ENCODE results near the gene SPAG16.
"Not testable (repeated sequence)": the region's sequence is repeated elsewhere in the genome, so short reads cannot be mapped to it uniquely, and the experiment has no call there.

Gene SPAG16

GRCh38 chr2:213274143-213274542 is 10.1 kb upstream of the SPAG16 start:
- no peak for DNase-seq

- DNase-seq, result no peak
Observed at GRCh38 chr2:213275265-213275664, 9.0 kb upstream of the SPAG16 start.

- DNase-seq, result not testable (repeated sequence)
Observed at GRCh38 chr2:213277134-213277533, 7.1 kb upstream of the SPAG16 start.

DNA sequence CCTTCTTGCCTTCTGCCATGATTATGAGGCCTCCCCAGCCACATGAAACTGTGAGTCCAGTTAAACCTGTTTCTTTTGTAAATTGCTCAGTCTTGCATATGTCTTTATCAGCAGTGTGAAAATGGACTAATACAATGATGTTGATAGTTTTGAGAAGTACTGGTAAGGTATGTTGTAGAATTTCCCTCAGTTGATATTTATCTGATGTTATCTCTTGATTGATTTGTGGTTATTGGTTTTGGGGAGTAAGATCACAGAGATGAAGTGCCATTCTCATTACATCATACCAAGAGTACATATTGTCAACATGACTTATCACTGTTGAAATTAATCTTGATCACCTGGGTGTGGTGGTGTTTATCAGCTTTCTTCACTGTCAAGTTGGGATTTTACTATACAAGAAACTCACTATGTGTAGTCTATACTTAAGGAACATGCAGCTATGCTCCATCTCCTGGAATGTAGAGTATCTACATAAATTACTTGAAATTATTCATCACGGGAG is 5.1 kb upstream of the SPAG16 start:
- DNase-seq, result no peak

- DNase-seq, result no peak
Observed at GRCh38 chr2:213279971-213280370, 4.3 kb upstream of the SPAG16 start.

GRCh38 chr2:213281156-213281555 is 3.1 kb upstream of the SPAG16 start:
- no peak for DNase-seq

- DNase-seq, result no peak
Observed at GRCh38 chr2:213285404-213285803, 1.1 kb downstream of the SPAG16 start.

- no peak for DNase-seq
Observed at GRCh38 chr2:213286161-213286560, 1.9 kb downstream of the SPAG16 start.

DNA sequence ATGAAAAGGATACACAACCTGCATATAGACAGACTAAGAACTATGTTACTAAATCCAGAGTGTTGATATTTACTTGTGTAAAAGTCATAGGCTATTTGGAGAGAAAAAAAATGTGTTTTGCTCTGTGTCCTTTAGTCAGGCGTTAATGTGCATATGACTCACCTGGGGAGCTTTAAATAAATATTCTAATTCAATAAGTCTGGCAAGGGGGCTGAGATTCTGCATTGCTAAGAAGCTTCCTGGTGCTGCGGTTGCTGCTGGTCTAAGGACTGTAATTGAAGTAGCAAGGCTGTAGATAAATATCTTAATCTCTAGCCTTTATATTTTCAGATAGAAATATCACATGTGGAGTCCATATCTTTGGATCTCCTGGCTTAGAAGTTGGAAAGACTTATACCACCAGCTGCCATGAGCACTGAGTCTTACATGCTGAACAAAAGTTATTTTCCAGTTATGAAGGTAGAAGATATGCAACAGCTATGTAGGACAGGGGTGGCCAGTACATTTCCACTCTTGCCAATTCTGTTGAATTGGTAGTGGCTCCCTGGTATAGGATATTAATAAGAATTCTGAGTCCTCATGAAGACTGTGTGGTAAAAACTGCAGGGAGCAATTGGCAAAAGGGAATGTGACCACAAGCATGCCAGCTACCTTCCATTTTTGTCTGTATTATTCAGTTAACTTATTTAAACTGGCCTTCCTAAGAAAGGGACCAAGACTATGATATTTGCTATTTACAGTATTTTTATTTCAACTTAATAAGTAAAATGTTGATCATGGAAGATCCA is 4.8 kb downstream of the SPAG16 start:
- DNase-seq, result no peak

DNA sequence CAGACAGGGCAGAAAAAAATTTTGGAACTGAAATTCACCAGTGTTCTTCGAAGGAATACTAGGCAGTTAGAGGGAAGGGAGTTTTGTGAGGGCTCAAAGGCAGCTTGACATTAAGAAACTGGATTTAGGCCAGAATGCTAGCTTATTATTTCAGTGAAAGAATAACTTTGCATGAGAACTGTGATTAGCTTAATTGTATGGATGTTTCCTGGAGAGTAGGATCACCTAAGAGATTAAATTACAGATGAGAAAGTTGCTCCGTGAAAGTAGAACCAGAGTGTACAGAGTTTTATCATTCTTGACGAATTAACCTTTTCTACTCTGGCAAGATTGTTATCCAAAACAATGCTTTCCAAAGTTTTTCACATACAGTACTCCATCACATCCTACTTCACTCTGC is 6.2 kb downstream of the SPAG16 start:
- no peak for DNase-seq

- no peak for DNase-seq
Observed at GRCh38 chr2:213296270-213296669, 12.0 kb downstream of the SPAG16 start.

DNA sequence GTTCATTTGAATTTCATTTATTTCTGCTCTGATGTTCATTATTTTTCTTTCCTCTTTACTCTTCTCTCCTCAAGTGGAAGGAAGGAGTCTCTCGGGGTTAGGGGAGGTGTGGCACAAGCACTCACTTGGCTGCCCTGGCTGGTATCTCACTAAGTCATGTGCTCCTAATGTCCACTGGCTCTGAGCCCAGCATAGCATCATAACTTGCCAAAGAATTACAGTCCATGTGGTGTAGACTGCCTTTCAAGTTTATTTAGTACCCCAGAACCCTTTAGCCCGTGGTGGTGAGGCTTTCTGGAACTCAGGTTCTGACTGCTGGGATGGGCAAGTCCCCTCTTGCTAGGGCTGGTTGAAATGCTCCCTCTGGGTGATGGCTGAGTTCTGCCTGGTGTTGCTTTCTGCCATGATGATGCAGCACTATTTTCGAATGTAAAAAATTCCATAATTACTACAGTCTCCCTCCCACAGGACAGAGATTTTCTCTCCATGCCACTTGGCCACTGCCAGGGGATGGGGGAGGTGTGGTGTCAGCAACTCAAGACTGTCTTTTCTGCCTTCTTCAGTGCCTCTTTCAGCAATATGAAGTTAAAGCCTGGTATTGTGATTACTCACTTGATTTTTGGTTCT is 22.2 kb downstream of the SPAG16 start:
- DNase-seq, result no peak

DNA sequence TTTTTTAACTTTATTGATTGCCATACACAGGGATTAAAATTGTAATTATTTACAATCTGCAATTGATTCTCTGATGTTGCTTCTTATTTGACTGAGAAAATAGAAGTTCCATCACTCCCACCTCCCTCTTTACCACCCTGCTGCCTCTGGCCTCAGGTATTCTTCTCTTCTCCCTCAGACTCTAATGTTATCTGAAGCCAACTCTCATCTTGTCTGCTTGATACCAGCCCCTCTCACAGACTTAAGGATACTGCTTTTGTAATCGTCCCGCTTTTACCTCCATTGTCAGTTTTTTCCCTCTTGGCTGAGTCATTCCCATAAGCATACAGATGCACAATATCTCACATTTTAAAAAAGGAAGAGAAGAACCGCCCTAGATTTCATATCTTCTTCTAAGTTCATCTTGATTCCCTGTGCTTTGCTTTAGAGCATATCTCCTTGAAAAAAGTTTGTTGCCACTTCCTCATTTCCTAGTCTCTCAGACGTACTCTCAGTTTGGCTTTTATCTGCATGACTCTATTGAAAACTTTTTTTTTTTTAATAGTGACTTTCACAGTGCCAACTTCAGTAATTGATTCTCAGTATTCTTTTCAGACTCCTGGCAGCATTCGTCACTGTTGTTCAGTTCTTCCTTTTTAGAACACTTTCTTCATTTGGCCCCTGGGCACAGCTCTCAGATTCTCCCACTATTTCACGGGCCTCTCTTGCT is 31.1 kb downstream of the SPAG16 start:
- no peak for DNase-seq

DNA sequence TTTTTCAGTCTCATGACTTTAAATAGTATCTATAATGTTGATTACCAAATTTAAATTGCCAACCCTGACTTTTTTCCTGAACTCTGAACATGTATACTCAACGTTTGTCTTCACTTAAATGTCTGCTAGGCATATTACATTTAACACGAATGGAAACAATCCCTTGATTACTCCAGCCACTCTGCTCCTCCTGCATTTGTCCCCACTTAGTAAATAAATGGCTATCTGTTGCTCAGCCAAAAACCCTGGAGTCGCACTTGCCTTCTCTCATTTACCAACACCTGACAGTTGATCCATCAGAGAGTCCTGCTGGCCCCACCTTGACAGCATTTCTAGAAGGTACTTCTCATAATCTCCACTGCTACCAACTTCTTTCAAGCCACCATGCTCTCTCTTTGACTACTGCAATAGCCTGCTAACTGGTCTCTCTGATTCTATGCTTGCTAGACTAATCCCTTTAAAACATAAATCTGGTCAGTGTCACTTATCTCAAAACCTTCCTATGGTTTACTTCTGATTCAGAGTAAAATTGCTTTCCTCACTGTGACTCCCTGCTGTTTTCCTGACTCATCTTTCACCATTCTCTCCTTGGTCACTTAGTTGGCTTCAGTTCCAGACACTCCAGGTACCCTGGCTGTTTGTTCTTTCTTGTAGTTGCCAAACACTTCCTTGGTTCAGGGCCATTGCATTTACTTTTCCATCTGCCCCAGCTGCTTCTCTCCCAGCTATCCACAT is 31.9 kb downstream of the SPAG16 start:
- DNase-seq, result no peak

DNA sequence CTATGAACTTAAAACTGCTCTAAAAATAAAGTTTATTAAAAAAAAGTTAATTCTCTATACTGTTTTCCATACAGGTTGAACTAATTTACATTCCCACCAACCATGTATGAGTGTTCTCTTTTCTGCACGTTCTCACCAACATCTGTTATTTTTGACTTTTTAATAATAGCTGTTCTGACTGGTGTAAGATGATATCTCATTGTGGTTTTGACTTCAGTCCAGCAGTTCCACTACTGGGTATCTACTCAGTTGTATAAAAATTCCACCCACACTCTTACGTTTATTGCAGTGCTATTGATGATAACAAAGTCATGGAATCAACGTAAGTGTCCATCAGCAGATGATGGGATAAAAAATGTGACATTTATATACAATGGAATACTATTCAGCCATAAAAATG is 33.7 kb downstream of the SPAG16 start:
- DNase-seq, result no peak

DNA sequence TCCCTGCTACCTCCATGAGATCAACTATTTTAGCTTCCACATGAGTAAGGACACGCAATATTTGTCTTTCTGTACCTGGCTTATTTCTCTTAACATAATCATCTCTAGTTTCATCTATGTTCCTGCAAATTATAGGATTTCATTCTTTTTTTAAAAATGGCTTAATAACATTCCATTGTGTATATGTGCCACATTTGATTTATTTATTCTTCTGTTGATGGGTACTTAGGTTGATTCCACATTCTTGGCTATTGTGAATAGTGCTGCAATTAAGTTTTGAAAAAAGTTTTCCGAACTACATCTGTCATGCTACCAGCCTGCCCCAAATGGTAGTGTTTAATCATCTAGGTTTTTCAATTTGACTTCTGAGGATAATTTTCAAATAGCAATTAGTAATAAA is 36.3 kb downstream of the SPAG16 start:
- DNase-seq, result no peak

DNA sequence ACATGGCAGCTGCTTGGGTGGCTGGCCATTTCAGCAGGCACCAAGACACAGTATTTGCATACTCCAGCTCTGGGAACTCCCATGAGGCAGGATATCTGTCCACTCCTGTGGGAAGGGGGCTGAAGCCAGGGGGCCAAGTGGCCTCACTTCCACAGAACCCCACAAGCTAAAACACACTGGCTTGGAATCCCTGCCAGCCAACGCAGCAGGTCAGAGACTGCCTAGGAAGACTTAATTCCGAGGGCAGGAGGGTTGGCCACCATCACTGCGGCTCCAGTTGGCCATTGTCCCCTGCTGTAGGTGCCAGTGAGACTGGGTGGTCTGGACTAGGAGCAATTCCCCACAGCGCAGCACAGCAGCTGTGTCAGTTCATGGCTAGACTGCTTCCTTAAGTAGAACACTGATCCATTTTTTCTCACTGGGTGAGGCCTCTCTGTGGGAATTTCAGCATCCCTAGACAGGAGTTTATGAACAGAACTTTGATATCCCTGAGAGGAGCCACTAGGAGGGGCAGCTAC is 52.0 kb downstream of the SPAG16 start:
- no peak for DNase-seq

- DNase-seq, result no peak
Observed at GRCh38 chr2:213353419-213353818, 69.2 kb downstream of the SPAG16 start.

DNA sequence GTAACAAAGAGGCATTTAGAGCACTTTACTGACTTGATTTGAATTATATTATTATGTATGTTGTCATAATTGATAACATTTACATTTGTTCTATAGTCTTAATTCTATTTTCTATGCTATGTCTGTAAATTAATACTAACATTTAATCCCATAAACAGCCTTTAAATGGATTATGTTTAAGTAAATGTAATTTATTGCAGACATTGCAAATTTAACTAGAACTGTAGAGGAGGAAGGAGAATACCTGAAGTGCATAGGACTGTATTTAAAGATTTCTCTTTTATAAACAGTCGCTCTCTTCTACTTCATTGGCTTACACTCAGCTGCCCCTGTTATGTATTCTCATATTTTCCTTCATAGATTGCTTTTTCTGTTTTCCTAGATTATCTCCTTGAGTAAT is 92.4 kb downstream of the SPAG16 start:
- DNase-seq, result no peak

DNA sequence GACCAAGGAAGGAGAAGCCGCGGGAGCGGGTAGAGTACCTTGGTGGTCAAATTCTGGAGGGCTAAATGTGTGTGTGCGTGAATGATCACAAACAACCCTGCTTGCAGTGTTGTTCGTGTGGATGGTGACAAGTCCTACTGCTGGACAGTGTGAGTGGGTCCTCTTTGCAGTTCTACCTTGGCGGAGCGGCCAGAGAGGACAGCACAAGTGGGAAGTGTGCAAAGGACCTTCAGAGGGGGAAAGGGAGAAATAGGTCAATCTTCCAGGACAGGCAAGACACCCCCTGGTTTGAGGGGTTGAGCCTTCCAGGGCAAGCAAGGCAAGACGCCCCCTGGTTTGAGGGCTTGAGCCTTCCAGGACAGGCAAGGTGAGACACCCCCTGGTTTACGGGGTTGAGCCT is 122.8 kb downstream of the SPAG16 start:
- DNase-seq, result not testable (repeated sequence)

GRCh38 chr2:213408426-213409070 is 124.3 kb downstream of the SPAG16 start:
- DNase-seq, result not testable (repeated sequence)

DNA sequence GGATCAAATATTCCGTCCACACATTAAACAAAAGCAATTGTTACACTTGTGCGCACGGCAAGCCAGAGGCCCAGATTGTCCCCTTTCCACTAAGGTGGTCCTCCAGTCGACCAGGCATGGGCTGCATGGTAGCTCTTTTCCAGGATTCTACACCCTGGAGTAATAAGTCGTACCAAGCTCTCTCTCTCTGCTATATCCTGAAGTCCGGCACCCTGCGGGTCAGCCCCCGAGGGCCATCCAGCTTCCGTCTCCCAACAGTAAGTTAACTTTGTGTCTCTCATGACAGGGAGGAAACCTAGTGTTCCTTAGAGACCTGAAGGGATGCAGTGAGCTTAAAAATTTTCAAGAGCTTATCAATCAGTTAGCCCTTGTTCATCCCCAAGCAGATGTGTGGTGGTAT is 126.4 kb downstream of the SPAG16 start:
- DNase-seq, result not testable (repeated sequence)
